HG02938 (cell line): ENCODE data around the gene MRPL47.

Experiments used
- ATAC-seq: cut with Tn5 transposase; IDR thresholded peaks from one replicate; pipeline ENCODE4 v1.9.1; 2021; ENCODE audit warnings: mild to moderate bottlenecking, moderate library complexity; ENCODE audit not compliant: unreplicated experiment

MRPL47 gene

GRCh38 chr3:179599531-179599930 is 4.9 kb downstream of the MRPL47 start:
- no peak for ATAC-seq

DNA sequence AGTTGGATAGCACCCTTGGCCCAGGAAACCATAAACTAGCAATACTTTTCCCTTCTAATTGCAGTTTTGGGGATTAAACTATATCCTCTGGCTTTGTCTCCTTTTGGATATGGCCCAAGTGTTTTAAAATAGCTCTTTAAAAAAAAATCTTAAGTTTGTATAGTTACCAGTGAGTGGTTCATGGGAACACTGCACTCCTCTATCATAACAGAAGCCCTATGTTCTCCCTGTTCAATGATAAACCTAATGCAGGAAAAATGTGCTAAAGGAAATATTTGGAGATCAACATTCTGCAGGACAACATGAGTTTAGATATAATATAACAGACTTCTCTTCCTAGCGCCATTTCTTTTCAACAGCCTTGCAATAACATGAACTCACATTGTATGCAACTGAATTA is 13.1 kb downstream of the MRPL47 start:
- no peak for ATAC-seq

GRCh38 chr3:179590669-179591068 is 13.8 kb downstream of the MRPL47 start:
- no peak for ATAC-seq

DNA sequence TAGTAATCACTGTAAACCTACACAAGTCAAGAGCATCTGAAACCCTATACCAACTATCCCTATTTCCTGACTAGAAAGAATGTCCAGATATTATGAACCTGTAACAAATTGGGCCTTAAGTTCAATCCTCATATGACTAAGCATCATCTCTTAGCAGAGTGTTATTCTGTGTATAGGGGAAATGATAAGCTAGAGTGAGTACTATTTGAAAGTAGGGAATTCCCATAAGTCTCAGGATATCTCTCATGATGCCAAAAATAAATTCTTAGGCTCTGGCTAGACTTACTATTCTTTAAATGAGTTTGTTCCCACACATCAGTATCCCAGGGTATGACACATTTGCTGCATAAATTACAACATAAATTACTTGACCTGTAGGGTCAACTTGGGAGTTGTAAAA is 15.3 kb downstream of the MRPL47 start:
- peak; percentile 48 for ATAC-seq

- no peak for ATAC-seq
These were observed 23.4 kb downstream of the MRPL47 start for GRCh38 chr3:179580992-179581391.

- no peak for ATAC-seq
These were observed 38.9 kb downstream of the MRPL47 start for GRCh38 chr3:179565496-179565895.

DNA sequence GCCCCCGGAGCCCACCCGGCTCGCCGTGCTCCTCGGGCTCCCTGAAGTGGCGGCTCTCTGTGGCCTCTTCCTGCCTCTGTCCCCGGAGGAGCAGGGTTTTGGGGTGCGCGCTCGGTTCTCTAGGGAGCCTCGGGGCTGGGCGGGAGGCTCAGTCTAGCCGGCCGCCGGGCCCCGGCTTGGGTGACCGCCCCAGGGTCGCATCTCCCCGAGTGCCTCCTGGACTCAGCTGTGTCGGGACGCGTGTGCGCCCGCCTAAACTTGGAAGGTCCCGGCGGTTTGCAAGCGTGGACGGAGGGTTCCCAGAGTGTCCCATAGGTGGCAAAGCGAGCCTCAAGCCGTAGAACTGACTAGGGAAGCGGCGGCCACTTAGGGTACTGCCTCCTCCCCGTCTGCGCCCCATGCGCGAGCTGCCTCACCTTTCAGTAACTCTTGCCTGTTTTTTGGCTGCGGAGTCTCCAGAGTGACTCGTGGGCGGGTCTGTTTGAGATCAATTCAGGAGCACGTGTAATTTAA is 41.1 kb downstream of the MRPL47 start:
- peak; percentile 62 for ATAC-seq

DNA sequence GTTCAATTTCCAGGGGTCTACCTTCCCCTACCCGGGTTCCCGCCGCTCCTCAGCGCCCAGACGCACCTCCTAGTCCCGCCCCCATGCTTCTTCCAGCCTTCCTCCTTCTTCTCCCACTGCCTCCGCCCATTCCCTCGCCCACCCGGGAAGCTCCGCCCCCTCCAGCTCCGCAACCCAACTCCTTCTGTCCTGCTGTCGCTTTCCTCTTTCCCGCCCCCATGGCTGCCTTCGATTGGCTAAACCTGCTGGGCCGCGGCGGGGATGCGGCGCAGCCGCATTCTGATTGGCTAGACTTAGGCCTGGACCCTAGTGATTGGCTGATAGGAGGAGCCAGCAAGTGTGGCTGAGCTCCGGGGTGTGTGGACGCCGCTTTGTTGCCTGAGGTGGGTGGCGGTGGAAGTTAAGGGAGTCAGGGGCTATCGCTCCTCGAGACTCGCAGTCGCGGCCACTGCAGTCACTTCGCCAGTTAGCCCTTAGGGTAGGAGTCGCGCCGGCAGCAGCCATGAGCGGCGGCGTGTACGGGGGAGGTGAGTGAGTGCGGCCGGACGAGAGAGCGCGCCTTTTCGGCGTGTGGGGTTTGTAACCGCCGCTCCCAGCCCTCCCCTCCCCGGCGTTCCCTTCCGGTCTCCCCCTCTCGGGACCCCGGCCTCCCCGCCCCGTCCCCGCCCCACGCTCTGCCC is 41.7 kb downstream of the MRPL47 start, which contains the start of gene ACTL6A:
Gene ACTL6A, plus strand, starts transcription at position 336 of the 680 bp plus-strand sequence. Its CDS starts 167 bp downstream, at position 503.
- peak; percentile 93 for ATAC-seq

DNA sequence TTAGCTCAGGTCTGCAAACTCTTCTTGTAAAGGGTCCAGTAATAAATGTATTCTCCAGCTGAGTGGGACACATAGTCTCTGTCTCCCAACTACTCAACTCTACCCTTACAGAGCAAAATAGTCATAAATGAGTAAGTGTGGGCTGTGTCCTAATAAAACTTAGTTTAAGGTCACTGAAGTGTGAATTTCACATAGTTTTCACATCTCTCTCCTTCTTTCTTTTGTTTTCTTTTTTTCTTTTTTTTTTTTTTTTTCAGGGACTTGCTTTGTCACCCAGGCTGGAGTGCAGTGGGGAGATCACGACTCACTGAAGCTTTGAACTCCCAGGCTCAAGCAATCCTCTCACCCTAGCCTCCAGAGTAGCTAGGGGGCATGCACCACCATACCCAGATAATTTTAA is 43.6 kb downstream of the MRPL47 start:
- ATAC-seq = no peak

DNA sequence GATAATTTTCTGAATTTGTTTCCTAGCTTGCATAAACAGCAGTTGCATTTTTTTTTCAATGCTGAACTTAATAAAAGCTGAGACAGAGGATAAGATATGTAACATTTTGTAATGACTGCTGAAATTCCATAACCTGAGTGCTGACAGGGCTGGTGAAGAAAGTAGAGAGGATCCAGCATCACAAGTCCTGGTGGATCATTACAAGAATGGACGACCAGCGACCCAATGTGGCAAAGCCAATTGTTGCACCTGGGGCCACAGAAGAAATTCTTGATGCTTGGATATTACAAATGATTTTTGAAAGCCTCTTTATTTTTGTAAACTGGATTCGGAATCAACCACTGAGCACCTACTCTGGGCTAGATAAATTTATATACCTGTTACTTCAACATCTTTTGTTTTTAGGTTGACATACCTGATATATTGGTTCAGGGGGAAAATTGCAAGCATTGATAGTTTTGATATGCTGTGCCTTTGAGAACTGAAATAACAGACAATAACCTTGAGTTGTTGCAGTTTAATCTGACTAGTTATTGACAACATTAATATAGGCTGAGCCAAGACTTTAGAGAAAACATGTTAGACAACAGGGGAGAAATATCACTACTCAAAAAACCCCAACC is 45.6 kb downstream of the MRPL47 start:
- ATAC-seq = no peak

- no peak for ATAC-seq
These were observed 52.9 kb downstream of the MRPL47 start for GRCh38 chr3:179551349-179552105.

GRCh38 chr3:179546814-179547241 is 57.6 kb downstream of the MRPL47 start:
- no peak for ATAC-seq

- no peak for ATAC-seq
These were observed 59.3 kb downstream of the MRPL47 start for GRCh38 chr3:179544981-179545645.

GRCh38 chr3:179542375-179542774 is 62.1 kb downstream of the MRPL47 start:
- ATAC-seq = no peak

DNA sequence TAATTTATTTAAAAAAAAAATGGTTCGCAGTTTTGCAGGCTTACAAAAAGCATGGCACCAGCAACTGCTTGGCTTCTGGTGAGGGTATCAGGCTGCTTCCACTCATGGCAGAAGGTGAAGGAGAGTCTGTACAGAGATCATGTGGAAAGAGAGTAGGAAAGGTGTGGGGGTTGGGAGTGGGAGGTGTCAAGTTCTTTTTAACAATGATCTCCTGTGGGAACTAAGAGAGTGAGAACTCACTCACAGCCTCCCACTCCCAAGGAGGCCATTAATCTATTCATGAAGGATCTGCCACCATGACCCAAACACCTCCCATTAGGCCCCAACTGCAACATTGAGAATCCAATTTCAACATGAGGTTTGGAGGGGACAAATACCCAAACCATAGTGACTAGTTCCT is 62.8 kb downstream of the MRPL47 start:
- ATAC-seq = no peak

DNA sequence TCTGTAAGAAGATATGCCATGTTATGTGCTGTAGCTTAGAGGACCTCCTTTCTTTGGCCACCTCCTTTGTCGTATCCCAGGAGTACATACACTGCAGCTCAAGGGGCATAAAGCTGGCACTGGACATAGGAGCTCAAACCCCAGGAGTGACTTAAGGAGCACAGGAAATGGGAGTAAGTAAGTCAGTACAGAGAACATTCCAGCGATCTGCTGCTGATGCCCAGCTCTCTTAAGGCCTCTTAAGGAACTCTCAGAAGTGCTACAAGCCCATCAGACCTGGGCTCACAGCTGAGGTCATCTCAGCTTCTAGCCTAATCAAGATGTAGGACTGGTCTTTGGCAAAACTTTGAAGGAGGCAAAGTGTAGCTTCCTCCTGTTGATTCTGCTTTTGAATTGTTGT is 63.3 kb downstream of the MRPL47 start:
- ATAC-seq = no peak
